C4-2B (cell line): ENCODE results near the gene KRT27.

Experiments
- H3K27ac ChIP-seq: fragments of 450-650 bp; 2 replicates; pipeline ENCODE4 v1.5.1; 2017
- ZFX ChIP-seq: fragments of 450-650 bp; IDR thresholded peaks from 2 replicates; pipeline ENCODE4 v1.6.1; 2017
- TF ChIP-seq, protein P1 (sequence below): fragments of 450-650 bp; conservative IDR thresholded peaks from 2 replicates; pipeline ENCODE4 v1.5.1; 2017; ENCODE audit warnings: mild to moderate bottlenecking

KRT27 gene

DNA sequence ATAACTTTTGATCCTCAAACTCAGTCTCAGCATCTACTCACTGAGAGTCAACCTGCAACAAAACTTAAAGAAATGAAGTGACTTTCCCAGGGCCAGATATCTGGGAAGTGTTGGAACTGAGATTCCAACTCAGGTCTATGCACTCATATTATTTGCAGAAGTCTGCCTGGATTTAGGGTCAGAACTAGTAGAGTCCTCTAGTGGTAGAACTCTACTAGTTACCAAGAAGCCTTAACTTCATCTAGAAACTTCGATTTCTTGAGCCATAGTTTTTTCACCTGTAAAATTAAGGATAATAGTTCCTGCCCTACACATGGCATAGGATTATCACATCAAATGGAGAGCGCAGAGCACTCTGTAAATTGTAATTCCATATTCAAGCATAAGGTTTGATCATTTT is 55.4 kb downstream of the KRT27 start:
- H3K27ac ChIP-seq, result no peak overlapping the region
- TF ChIP-seq, protein P1, sequence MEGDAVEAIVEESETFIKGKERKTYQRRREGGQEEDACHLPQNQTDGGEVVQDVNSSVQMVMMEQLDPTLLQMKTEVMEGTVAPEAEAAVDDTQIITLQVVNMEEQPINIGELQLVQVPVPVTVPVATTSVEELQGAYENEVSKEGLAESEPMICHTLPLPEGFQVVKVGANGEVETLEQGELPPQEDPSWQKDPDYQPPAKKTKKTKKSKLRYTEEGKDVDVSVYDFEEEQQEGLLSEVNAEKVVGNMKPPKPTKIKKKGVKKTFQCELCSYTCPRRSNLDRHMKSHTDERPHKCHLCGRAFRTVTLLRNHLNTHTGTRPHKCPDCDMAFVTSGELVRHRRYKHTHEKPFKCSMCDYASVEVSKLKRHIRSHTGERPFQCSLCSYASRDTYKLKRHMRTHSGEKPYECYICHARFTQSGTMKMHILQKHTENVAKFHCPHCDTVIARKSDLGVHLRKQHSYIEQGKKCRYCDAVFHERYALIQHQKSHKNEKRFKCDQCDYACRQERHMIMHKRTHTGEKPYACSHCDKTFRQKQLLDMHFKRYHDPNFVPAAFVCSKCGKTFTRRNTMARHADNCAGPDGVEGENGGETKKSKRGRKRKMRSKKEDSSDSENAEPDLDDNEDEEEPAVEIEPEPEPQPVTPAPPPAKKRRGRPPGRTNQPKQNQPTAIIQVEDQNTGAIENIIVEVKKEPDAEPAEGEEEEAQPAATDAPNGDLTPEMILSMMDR, result peak; percentile 53
- no peak for TF ChIP-seq ZFX
